Femur (tissue), 1 donor: ENCODE results near the gene RPL7L1.
"Not testable (repeated sequence)": the region's sequence is repeated elsewhere in the genome, so short reads cannot be mapped to it uniquely, and the experiment has no call there.

Experiments
- DNase-seq: peaks from one replicate; pipeline ENCODE4 v3.0.0-alpha.2; 2017

The RPL7L1 gene

DNA sequence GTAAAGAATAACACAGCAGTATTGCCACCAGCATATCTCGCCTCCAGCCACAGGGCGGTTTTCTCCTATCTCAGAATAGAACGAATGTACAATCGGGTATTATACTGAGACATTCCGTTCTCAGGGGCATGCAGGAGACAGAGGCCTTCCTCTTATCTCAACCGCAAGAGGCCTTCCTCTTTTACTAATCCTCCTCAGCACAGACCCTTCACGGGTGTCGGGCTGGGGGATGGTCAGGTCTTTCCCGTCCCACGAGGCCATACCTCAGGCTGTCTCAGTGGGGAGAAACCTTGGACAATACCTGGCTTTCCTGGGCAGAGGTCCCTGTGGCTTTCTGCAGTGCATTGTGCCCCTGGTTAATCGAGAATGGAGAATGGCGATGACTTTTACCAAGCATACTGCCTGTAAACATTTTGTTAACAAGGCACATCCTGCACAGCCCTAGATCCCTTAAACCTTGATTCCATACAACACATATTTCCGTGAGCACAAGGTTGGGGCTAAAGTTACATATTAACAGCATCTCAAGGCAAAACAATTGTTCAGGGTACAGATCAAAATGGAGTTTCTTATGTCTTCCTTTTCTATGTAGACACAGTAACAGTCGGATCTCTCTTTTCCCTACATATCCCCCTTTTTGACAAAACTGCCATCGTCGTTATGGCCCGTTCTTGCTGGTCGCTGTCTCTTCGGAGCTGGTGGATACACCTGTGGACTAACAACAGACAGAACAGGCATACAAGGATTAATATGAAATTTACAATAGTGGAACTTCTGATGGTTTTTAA is 14.8 kb downstream of the RPL7L1 start:
- DNase-seq, result not testable (repeated sequence)

DNA sequence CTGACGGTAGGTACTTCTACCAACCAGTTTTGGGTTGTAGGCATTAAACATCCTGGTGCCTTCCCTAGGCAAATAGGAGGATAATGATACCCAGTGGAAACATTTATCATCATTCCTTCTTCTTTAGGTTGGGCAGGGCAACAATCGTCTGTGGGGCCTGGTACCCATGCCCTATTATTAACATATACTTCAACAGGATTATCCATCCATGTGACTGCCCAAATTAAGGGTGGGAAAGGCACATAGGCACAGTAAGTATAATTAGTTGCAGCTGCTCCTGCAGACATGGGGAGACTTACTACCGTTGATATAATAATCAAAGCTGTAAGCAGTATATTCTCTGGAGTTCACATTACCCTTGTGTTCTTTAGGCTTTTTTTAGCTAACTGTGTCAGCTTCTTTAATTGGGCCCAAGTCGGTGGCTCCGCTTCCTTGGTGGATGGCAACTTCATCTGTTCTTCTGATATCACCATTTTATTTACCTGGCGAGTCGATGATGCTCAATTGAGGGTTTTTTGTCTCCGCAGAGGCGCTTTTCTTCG is 16.8 kb downstream of the RPL7L1 start:
- no peak for DNase-seq

DNA sequence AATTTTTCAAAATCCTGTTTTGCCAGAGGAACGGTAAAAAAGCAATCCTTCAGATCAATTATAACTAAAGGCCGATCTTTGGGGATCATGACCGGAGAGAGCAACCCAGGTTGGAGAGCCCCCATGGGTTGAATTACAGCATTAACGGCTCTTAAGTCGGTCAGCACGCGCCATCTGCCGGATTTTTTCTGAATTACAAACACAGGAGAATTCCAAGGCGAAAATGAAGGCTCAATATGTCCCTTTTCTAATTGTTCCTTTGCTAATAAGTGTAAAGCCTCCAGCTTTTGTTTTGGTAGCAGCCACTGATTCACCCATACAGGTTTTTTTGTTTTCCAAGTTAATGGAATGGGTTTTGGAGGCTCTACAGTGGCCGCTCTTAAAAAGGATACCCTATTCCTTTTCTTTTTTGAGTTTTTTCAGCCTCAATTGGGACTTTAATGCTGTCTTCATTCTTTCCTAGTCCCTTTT is 19.5 kb downstream of the RPL7L1 start:
- peak; percentile 68 for DNase-seq

DNA sequence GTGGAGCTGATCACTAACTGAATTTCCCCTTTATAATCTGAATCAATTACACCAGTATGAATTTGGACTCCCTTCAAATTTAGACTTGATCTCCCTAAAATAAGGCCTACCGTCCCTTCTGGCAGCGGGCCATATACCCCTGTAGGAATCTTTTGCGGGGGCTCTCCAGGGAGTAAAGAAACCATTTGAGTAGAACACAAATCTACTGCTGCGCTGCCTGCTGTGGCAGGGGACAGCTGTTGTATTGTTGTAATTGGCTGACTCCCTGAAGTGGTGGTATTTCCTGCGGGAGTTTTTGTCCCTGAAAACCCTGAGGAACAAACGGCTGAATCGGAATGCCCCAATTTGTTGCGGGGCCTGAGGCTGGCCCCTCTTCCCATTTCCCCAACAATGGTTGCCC is 20.5 kb downstream of the RPL7L1 start:
- no peak for DNase-seq

DNA sequence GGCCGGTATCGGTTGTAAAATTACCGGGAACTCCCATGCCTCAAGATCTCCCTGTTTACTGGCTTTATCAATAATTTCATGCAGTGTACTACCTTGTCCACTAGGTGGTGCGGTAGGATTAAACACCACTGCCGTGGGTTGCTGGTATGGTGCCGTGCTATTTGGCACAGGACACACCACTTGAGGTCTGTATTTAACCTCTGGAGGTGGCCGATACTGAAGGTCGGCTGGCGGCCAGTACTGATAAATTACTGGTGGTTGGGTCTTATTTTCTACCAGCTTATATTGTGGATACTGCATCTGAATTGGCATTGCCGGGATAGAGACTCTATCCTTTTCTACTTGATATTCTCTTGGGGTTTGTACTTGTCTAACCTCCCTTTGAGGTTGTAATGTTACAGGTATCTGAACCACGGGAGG is 22.1 kb downstream of the RPL7L1 start:
- peak; percentile 85 for DNase-seq

DNA sequence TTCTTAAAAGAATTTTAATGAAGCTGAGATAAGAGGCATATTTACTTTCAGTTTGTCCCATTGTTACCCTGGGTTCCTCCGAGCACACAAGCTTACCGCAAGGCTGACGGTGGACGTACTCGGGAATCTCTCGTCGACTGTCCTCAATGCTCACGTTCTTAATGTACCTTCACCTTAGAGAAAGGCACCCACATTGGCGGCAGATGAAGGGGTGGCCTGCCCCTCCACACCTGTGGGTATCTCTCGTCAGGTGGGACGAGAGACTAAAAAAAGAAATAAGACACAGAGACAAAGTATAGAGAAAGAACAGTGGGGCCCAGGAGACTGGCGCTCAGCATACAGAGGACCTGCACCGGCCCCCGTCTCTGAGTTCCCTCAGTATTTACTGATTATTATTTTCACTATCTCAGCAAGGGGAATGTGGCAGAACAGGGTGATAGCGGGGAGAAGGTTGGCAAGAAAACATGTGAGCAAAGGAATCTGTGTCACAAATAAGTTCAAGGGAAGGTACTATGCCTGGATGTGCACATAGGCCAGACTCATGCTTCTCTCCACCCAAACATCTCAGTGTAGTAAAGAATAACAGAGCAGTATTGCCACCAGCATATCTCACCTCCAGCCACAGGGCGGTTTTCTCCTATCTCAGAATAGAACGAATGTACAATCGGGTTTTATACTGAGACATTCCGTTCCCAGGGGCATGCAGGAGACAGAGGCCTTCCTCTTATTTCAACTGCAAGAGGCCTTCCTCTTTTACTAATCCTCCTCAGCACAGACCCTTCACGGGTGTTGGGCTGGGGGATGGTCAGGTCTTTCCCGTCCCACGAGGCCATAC is 23.2 kb downstream of the RPL7L1 start:
- not testable (repeated sequence) for DNase-seq

DNA sequence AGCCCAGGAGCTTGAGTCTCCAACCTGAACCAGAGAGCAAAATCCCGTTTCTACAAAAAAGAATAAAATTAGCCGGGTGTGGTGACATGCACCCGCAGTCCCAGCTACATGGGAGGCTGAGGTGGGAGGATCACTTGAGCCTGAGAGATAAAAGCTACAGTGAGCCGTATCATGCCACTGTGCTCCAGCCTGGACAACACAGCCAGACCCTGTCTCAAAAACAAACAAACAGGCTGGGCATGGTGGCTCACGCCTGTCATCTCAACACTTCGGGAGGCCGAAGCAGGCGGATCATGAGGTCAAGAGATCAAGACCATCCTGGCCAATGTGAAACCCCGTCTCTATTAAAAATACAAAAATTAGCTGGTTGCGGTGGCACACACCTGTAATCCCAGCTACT is 25.1 kb downstream of the RPL7L1 start:
- DNase-seq, result no peak

DNA sequence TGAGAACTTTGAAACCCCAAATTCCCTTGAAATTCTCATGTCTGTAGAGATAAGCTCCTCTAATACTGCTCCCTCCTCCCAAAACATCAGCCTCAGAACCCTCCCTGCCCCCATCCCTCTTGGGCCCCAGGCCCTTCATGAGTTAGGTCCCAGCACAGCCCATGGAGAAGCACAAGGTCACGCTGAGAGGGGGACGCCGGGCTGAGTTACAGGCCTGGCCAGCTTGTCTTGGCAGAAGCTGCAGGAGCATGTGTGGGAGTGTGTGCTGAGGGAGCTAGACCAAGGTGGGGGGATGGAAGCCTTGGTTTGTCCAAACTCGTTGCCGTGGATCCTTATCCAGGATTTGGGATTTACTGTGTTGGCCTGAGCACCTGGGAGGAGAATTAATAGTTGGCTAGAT is 27.9 kb downstream of the RPL7L1 start:
- no peak for DNase-seq

DNA sequence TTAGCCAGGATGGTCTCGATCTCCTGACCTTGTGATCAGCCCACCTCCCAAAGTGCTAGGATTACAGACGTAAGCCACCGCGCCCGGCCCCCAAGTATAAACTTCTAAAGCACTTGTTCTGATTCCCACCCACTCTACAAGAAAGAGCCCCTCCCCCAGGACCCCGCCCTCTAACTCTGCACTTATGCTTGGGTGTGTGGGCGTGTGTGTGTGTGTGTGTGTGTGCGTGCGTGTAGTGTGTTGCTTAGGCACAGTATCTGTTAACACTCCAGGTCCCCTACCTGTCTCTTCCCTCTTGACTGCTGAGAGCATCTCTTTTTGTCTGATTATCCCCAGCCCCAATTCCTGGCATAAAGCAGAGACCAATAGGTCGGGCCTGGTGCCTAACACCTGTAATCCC is 30.4 kb downstream of the RPL7L1 start:
- DNase-seq, result no peak

DNA sequence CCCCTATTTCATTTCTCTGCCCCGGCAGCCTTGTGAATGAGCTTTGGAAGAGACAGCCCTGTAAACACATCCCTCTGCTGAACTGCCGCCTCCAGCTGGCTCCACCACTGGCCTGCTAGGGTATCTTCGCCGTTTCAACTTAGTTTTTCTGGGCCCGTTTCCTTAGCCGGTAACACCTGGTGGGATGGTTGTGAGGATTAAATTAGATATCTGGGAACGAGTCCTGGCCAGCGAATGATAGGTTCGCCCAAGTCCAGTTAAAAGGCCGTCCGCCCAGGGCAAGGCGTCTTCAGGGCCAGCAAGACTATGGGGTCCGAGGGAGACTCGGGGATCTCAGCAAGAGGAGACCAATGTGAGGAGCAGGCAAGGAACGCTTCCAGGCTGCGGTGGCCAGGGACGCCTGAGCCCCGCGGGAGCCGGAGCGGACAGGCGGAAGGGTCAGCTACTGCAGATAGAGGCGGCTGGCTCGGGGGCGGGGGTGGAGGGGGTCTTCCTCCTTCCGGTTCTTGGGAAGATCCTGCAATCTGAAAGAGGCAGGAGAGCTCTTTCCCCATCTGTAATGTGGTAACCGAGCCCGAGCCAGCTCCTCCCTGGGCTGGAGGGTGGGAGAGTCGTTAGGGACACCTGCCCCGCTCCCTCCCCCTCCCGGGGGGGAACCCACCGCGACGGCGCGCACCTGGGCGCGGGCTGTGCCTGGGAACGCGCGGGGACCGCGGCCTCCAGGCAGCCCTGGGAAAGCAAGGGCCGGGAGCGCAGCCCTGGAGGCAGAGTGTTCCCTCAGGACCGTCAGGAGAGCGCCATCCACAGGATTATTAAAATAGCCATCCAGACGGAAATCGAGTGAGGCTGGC is 32.0 kb downstream of the RPL7L1 start:
- no peak for DNase-seq

DNA sequence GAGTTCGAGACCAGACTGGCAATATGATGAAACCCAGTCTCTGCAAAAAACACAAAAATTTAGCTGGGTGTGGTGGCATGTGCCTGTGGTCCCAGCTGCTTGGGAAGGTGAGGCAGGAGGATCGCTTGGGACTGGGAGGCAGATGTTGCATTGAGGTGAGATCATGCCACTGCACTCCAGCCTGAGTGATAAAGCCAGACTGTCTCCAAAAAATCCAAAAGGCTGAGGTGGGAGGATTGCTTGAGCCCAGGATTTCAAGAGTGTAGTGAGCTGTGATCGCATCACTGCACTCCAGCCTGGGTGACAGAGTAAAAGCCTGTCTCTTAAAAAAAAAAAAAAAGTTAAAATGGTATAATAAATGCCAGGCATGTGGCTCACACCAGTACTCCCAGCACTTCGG is 35.1 kb downstream of the RPL7L1 start:
- DNase-seq, result no peak

DNA sequence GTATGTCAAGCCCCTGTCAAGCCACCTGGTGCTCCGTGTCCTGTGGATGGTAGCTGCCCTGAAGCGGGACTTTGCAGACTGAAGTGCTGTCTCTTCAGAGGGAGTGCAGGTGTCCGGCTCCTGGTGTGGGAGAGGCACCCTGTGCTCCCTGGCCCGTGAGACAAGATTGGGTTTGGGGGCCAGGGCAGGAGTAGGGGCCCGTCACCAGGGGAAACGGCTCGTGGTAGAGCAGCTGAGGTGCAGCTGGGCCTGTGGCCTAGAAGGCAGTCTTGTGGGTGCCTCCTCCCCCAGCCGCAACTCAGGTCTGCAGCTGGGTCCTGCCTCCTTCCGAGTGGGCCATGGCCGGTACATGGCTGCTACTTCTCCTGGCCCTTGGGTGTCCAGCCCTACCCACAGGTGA is 36.3 kb downstream of the RPL7L1 start, which contains the start of gene PTCRA:
PTCRA (plus strand) TSS at position 322 of the 400 bp plus-strand sequence; CDS start at position 339, 17 bp downstream.
- no peak for DNase-seq

DNA sequence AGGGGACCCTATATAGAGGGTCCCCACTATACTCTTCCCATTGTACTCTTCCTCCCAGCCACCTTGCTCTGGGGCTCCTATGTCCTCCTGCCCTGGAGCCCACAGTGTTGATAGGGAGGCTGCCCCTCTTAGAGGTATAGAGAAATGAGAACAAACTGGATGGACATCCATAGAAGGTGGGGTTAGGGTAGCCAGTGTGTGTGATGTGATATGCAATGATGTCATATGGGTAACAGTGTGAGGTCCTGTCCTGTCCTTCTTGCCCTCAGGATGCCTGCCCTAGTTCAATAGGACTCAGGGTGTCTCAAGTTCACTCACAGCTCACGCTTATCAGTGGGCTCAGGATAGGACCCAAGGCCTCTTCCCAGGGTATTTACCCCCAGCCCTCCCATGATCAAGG is 36.9 kb downstream of the RPL7L1 start:
- DNase-seq, result no peak

DNA sequence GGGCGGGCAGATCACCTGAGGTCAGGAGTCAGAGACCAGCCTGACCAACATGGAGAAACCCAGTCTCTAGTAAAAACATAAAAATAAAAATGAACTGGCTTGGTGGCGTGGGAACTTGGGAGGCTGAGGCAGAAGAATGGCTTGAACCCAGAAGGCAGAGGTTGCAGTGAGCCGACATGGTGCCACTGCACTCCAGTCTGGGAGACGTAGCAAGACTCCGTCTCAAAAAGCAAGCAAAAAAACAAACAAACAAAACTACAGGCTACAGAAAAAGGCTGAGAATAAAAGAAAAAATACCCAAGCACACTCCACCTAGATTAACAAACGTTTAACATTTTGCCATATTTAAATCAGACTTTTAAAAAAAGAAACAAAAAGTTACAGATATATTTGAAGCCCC is 42.4 kb downstream of the RPL7L1 start:
- no peak for DNase-seq

DNA sequence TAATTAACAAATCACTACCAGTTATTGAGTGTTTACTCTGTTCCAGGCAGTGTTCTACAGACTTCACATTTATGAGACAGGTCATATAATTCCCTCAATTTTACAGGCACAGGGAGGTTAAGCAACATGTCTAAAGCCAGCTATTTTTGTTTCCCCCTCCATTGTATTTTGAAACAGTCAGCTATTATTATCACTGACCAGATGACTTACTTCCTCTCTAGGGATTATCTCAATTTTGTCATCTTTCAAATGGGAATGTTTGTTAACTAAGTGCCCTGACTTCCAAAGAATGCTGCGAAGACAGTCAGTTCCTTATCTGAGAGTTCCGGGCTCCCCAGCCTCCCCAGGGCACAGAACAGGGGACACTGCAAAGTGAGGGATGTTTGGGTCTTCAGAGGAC is 44.2 kb downstream of the RPL7L1 start:
- DNase-seq, result no peak

DNA sequence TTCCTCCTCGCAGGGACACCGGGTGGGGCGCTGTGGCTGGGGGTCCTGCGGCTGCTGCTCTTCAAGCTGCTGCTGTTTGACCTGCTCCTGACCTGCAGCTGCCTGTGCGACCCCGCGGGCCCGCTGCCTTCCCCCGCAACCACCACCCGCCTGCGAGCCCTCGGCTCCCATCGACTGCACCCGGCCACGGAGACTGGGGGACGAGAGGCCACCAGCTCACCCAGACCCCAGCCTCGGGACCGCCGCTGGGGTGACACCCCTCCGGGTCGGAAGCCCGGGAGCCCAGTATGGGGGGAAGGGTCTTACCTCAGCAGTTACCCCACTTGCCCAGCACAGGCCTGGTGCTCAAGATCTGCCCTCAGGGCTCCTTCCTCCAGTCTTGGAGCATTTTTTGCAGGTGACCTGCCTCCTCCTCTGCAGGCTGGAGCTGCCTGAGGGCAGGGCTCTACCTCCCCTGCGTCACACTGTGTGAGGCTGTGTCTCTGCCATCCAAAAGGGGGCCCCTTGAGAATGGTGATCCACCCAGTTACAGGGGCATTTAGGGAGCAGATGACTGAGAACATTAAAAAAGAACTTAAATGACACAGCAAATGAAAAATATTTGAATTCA is 45.9 kb downstream of the RPL7L1 start:
- no peak for DNase-seq

DNA sequence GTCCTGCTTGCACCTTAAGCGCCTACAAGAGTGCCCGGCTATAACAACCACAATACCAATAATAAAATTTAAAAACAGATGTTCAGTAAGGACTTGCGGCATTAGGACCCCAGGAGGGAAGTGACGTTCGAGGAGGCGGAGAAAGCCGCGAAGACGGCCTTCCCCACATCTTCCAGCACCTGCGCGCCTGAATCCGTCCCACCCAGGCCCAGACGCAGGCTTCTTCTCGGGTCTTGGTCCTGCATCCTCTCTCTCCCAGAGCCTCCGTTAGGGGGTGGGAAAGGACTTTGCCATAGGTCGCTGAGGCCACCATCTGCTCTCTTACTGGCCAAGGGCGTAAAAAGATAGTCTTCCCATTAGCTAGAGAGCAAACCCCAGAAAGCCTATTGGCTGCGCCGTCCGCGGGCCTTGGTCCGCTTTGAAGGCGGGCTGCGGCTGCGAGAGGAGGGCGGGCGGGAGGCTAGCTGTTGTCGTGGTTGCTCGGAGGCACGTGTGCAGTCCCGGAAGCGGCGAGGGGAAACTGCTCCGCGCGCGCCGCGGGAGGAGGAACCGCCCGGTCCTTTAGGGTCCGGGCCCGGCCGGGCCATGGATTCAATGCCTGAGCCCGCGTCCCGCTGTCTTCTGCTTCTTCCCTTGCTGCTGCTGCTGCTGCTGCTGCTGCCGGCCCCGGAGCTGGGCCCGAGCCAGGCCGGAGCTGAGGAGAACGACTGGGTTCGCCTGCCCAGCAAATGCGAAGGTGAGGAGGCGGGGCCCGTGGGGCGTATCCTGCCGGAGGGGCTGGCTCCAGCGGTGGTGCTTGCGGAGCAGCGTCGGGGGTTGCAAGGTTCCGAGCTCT is 49.8 kb downstream of the RPL7L1 start, which contains the start of gene CNPY3:
CNPY3 (plus strand) TSS at position 495 of the 835 bp plus-strand sequence; CDS start at position 586, 91 bp downstream.
- peak; percentile 98 for DNase-seq

DNA sequence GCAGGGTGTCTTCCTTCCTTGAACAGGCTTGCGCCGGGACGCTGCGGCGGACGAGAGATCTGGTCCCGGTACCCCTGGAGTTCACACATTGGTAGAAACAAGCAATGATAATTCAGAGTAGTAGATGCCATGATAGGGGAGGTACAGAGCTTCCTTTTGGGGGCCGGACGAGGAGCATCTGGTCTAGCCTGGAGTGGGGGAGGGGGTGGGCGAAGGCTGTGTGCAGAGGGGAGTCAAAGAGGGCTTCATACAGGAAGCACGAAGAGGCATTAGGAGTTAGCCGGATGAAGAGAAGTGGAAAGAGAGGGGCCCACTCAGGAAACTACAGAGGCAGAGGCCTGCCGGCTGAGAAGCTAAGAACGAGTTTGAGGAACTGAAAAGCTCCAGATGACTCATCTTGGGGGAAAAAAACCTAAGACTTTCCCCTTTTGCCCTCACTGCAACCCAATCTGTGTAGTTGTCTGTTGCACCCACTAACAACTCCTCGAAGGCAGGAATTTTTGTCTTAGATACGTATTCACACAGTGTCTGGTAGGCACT is 50.5 kb downstream of the RPL7L1 start:
- peak; percentile 77 for DNase-seq

DNA sequence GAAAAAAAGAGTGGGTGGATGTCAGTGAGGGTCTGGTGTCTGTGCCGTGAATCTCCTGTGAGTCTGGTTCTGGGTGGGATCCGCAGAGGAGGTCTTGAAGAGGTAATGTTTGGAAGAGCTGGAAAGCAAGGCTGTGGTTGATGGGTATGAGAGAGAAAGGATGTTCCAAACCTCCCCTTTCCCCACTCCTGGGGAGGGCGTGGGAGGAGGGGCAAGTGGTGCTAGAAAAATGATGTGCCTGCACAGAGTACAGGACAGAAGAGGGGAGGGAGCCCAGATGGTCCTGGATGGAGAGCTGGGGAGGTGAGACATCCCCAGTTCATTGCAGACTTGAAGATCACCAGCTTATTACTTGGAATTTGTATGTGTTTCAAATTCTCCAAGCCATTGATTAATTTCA is 53.0 kb downstream of the RPL7L1 start:
- DNase-seq, result no peak

DNA sequence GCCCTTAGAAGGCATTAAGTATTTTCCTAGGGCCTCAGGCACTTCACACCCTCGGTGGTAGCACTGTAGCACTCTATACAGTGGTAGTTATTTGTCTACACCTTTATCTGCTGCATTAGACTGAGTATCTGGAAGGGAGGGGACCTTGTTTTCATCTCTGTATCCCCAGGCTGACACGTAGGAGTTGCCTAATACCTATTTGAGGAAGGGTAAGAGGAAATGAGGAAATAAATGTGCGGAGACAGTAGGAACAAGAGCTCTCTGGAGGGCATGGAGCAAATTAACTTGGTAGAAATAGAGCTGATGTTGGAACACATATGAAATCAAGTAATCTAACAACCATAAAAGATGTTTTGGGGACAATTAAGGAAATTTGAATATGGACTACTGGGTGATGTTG is 53.8 kb downstream of the RPL7L1 start:
- DNase-seq, result no peak

DNA sequence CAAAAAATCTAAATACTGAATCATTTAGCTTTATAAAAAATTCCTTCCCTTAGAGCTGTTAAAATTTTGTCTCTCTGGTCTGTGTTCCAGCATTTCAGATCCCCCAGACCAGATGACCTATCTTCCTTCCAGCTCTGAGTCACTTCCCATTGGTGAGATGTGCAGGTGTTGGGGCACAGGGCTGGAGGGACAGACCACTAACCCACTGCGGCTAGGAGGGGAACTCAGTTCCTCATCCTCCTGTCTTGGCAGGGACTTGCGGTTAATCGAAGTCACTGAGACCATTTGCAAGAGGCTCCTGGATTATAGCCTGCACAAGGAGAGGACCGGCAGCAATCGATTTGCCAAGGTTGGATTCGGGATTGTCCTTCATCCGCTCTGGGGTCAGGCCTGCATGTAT is 55.9 kb downstream of the RPL7L1 start:
- no peak for DNase-seq
